ENCODE results near the gene PPP1R9B. TPM values are rescaled to one million over a fixed set of nuclear protein-coding genes. Genes with fewer than 3 reads are reported as not detected.

Gene PPP1R9B
- total and polyA plus RNA-seq, 2 donors, result 26.8 to 47.9 TPM

DNA sequence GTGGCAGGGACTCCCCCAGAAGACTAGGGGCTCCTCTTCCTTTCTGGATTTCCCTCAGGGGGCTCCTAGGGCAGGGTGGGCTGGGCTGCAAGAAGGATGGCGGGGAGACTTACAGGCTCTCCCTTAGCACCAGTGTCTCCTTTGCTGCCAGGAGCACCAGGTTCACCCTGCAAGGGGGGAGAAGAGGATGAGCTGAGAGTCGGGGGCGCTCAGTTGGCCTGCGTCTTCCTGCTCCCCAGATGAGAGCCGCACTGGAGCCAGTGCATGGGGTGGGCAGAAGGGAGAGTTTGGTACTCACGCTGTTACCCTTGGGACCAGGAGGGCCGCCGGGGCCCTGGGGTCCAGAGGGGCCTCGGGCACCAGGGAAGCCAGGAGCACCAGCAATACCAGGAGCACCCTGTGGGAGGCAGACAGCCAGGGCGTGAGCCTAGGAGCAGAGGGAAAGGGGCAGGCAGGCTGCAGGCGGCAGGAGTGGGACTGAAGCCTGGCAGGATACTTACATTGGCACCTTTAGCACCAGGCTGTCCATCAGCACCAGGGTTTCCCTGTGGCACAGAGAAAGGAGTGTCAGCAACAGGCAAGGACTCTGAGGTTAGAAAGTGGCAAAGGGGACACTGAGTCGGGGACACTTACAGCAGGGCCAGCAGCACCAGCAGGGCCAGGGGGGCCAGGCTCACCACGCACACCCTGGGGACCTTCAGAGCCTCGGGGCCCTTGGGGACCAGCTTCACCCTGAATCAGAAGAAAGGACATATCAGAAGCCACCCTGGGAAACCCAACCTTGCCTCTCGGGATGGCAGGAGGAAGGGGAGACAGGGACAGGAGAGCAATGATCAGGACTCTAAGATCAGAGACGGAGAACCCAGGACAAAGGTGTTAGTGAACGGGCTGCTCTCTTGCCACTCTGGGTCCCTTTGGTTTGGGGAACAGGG is 44.7 kb upstream of the PPP1R9B start:
- Histone ChIP-seq H3K27me3 (ENCODE audit: control insufficient read depth in 2 of 2, insufficient read depth in 1 of 2, low read length in 1 of 2) (peaks cover 15 to 44% of the 10 kb centered on the region in 2 donors), H3K36me3 (ENCODE audit: control insufficient read depth in 2 of 2, insufficient read depth in 2 of 2, low read length in 1 of 2) (no peaks in the 10 kb centered on the region), H3K4me1 (ENCODE audit: control insufficient read depth in 2 of 2, insufficient read depth in 2 of 2, low read length in 2 of 2) (peaks cover 5 to 10% of the 10 kb centered on the region in 2 donors), H3K27ac (ENCODE audit: low read depth in 1 of 2, low read length in 1 of 2) (no peak overlapping the region), H3K9me3 (ENCODE audit: control insufficient read depth in 2 of 2, insufficient read depth in 1 of 2, low read length in 1 of 2) (peaks cover 0 to 2% of the 10 kb centered on the region in 2 donors), H3K4me3 (ENCODE audit: low read length in 2 of 2) (no peak overlapping the region)
- WGBS, result 95% methylated on average over 17 of the region's 17 CpGs
- no peak for DNase-seq (ENCODE audit: low read depth in 6 of 9, low spot score in 9 of 9)

DNA sequence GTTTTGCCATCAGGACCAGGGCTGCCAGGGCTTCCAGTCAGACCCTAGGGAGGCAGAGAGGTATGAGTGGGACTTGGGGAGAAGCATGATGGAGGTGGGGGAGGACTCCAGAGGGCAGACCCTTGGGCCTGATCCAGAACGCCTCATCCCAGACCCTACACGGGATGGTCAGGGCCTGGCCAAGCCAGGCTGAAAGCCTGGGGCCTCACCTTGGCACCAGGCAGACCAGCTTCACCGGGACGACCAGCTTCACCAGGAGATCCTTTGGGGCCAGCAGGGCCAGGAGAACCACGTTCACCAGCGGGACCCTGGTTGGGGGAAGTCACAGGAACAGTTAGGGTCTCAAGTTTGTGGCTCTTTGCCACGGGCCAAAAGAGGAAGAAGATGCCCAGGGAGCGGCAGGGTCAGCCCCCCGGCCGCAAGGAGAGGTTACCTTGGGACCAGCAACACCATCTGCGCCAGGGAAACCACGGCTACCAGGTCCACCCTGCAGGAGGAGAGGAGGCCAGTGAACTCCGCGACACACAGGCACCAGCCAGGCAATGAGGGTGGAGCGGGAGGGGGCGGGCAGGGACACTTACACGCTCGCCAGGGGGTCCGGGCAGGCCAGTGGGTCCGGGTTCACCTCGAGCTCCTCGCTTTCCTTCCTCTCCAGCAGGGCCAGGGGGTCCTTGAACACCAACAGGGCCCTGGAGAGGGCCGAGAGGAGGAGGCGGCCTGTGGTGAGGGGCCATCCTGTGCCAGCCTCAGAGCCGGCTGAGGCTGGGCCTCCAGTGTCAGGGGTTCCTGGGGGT is 43.9 kb upstream of the PPP1R9B start:
- peaks cover 0 to 1% of the 10 kb centered on the region in 2 donors for H3K9me3 ChIP-seq (ENCODE audit: control insufficient read depth in 2 of 2, insufficient read depth in 1 of 2, low read length in 1 of 2)
- no peak overlapping the region for H3K4me3 ChIP-seq (ENCODE audit: low read length in 2 of 2)
- H3K4me1 ChIP-seq (ENCODE audit: control insufficient read depth in 2 of 2, insufficient read depth in 2 of 2, low read length in 2 of 2), result peaks cover 0 to 2% of the 10 kb centered on the region in 2 donors
- H3K27me3 ChIP-seq (ENCODE audit: control insufficient read depth in 2 of 2, insufficient read depth in 1 of 2, low read length in 1 of 2), result peaks cover 7 to 35% of the 10 kb centered on the region in 2 donors
- no peak for DNase-seq (ENCODE audit: low read depth in 6 of 9, low spot score in 9 of 9)
- no peak overlapping the region for H3K27ac ChIP-seq (ENCODE audit: low read depth in 1 of 2, low read length in 1 of 2)
- H3K36me3 ChIP-seq (ENCODE audit: control insufficient read depth in 2 of 2, insufficient read depth in 2 of 2, low read length in 1 of 2), result no peaks in the 10 kb centered on the region
- 84% methylated on average over 25 of the region's 25 CpGs for WGBS

DNA sequence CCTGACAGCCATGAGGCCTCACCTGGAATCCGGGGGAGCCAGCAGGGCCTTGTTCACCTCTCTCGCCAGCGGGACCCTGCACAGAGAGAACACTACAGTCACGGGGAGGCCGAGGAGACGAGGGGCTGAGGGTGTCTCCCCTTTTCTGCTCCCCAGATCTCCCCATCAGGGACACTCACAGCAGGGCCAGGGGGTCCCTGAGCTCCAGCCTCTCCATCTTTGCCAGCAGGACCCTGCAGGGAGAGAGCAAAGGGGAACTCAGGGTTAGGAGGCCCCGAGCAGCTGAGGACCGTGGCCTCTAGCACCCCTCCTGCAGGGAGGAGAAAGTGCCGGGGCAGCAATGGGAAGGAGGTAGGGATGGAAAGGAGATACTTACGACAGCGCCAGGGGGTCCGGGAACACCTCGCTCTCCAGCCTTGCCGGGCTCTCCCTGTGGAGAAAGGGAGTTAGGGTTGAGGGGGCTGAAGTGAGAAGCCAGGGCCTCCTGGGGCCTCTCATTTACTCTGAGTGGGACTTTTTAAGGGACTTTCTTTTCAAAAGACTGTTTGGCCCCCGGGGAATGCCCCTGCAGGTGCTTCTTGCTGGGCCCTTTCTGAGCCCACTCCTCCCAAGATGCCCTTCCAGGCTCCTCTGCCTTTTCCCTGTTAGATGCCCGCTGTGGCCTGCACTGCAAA is 42.3 kb upstream of the PPP1R9B start:
- H3K9me3 ChIP-seq (ENCODE audit: control insufficient read depth in 2 of 2, insufficient read depth in 1 of 2, low read length in 1 of 2), result no peaks in the 10 kb centered on the region
- DNase-seq (ENCODE audit: low read depth in 6 of 9, low spot score in 9 of 9), result no peak
- H3K4me1 ChIP-seq (ENCODE audit: control insufficient read depth in 2 of 2, insufficient read depth in 2 of 2, low read length in 2 of 2), result no peaks in the 10 kb centered on the region
- H3K27me3 ChIP-seq (ENCODE audit: control insufficient read depth in 2 of 2, insufficient read depth in 1 of 2, low read length in 1 of 2), result peaks cover 4 to 22% of the 10 kb centered on the region in 2 donors
- 93% methylated on average over 16 of the region's 16 CpGs for WGBS
- no peak overlapping the region for H3K27ac ChIP-seq (ENCODE audit: low read depth in 1 of 2, low read length in 1 of 2)
- no peak overlapping the region for H3K4me3 ChIP-seq (ENCODE audit: low read length in 2 of 2)
- no peaks in the 10 kb centered on the region for H3K36me3 ChIP-seq (ENCODE audit: control insufficient read depth in 2 of 2, insufficient read depth in 2 of 2, low read length in 1 of 2)

DNA sequence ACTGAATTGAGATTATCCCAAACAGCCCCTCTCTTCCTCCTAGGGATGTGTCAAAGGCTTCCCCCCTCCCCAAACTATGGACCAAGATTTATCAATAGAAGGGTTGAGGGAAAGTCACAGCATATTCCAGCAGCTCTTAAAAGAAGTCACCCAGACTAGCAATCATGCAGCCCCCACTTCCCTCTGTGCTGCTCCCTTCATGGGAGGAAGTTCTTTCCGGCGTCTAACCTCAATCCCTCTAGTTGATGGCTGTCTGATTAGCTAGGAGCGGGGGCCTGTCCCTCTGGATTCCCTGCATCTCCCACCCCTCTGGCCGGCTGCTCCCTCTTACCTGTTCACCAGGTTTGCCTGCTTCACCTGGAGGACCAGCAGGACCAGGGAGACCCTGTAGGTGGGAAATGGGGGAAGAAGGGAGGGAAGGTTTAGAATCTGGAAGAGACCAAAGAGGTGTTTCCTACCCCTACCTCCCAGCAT is 41.7 kb upstream of the PPP1R9B start:
- 94% methylated on average over 4 of the region's 4 CpGs for WGBS
- Histone ChIP-seq H3K9me3 (ENCODE audit: control insufficient read depth in 2 of 2, insufficient read depth in 1 of 2, low read length in 1 of 2) (no peaks in the 10 kb centered on the region), H3K4me1 (ENCODE audit: control insufficient read depth in 2 of 2, insufficient read depth in 2 of 2, low read length in 2 of 2) (no peaks in the 10 kb centered on the region), H3K27ac (ENCODE audit: low read depth in 1 of 2, low read length in 1 of 2) (no peak overlapping the region), H3K27me3 (ENCODE audit: control insufficient read depth in 2 of 2, insufficient read depth in 1 of 2, low read length in 1 of 2) (peaks cover 4 to 16% of the 10 kb centered on the region in 2 donors), H3K4me3 (ENCODE audit: low read length in 2 of 2) (no peak overlapping the region), H3K36me3 (ENCODE audit: control insufficient read depth in 2 of 2, insufficient read depth in 2 of 2, low read length in 1 of 2) (no peaks in the 10 kb centered on the region)
- DNase-seq (ENCODE audit: low read depth in 6 of 9, low spot score in 9 of 9), result no peak

DNA sequence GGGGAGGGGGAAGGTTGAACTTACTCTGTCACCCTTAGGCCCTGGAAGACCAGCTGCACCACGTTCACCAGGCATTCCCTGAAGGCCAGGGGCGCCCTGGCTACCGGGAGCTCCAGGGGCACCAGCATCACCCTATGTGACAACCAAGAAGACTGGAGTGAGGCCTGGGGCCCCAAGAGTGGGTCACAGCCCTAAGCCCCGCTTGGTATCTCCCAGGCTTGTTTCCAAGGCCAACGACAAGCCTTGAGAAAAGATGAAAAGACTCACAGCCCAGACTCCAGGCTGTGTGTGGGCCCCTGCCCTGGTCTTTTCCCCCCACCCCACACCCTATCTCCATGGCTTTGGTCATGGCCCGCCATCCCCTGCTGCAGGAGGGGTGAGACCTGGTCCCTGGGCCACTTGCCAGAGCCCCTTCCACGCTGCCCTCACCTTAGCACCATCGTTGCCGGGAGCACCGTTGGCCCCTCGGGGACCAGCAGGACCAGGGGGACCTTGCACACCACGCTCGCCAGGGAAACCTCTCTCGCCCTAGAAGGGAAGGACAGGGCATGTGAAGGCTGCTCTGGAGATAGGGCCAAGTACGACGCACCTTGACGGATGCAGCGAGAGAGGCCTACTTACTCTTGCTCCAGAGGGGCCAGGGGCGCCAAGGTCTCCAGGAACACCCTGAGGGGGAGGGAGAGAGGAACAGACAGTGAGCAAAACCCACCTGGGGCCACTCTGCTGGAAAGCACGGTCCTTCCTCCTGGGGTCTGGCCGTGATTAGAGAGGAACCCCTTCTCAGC is 41.1 kb upstream of the PPP1R9B start:
- Histone ChIP-seq H3K27me3 (ENCODE audit: control insufficient read depth in 2 of 2, insufficient read depth in 1 of 2, low read length in 1 of 2) (peaks cover under 1 to 10% of the 10 kb centered on the region in 2 donors), H3K9me3 (ENCODE audit: control insufficient read depth in 2 of 2, insufficient read depth in 1 of 2, low read length in 1 of 2) (no peaks in the 10 kb centered on the region), H3K4me3 (ENCODE audit: low read length in 2 of 2) (no peak overlapping the region), H3K36me3 (ENCODE audit: control insufficient read depth in 2 of 2, insufficient read depth in 2 of 2, low read length in 1 of 2) (no peaks in the 10 kb centered on the region), H3K27ac (ENCODE audit: low read depth in 1 of 2, low read length in 1 of 2) (no peak overlapping the region), H3K4me1 (ENCODE audit: control insufficient read depth in 2 of 2, insufficient read depth in 2 of 2, low read length in 2 of 2) (no peaks in the 10 kb centered on the region)
- no peak for DNase-seq (ENCODE audit: low read depth in 6 of 9, low spot score in 9 of 9)
- WGBS, result 89% methylated on average over 21 of the region's 21 CpGs

DNA sequence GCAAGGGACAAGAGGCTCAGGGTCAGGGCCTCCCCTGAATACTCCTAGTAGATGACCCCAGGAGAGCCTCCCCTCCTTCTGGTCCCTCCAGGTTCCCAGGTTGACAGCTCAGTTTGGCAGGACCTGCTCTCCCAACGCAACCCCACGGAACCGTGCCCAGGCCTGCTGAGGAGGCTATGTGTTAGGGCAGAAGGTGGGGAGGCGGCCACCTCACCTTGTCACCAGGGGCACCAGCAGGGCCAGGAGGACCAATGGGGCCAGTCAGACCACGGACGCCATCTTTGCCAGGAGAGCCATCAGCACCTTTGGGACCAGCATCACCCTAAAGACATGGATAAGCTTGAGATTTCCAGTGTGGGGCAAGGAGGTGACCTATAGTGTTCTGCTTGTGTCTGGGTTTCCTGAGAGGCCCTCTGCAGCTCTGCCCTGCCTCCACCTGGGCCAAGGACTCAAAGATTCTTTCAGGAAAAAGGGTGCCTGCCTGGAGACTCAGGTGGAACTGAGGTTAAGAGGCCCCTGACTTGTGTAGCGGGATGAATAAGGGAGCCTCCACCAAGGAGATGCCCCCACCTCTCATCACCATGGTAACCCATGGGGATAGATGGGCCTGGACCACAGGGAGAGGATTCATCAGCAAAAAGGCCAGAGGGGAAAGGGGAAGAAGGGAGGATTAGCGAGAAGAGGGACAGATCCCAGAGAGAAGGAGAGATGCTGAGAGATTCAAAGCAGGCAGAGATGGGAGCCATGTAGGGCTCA is 40.3 kb upstream of the PPP1R9B start:
- Histone ChIP-seq H3K9me3 (ENCODE audit: control insufficient read depth in 2 of 2, insufficient read depth in 1 of 2, low read length in 1 of 2) (no peaks in the 10 kb centered on the region), H3K36me3 (ENCODE audit: control insufficient read depth in 2 of 2, insufficient read depth in 2 of 2, low read length in 1 of 2) (no peaks in the 10 kb centered on the region), H3K27me3 (ENCODE audit: control insufficient read depth in 2 of 2, insufficient read depth in 1 of 2, low read length in 1 of 2) (peaks cover 0 to 10% of the 10 kb centered on the region in 2 donors), H3K4me1 (ENCODE audit: control insufficient read depth in 2 of 2, insufficient read depth in 2 of 2, low read length in 2 of 2) (no peaks in the 10 kb centered on the region), H3K27ac (ENCODE audit: low read depth in 1 of 2, low read length in 1 of 2) (no peak overlapping the region), H3K4me3 (ENCODE audit: low read length in 2 of 2) (no peak overlapping the region)
- no peak for DNase-seq (ENCODE audit: low read depth in 6 of 9, low spot score in 9 of 9)
- WGBS, result 98% methylated on average over 8 of the region's 8 CpGs

DNA sequence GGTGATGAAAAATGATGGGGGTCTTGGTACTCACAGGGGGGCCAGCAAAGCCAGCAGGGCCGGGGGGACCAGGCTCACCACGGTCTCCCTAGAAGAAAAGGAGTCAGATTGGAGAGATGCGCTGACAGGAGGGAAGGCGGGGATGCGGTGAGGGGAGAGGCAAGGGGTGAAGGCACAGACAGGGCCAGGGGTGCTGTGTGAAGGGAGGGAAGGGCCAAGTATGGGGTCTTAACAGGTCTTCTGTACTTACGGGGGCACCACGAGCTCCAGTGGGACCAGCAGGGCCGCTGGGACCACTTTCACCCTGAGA is 39.8 kb upstream of the PPP1R9B start:
- 96% methylated on average over 8 of the region's 8 CpGs for WGBS
- peaks cover 0 to 10% of the 10 kb centered on the region in 2 donors for H3K27me3 ChIP-seq (ENCODE audit: control insufficient read depth in 2 of 2, insufficient read depth in 1 of 2, low read length in 1 of 2)
- H3K9me3 ChIP-seq (ENCODE audit: control insufficient read depth in 2 of 2, insufficient read depth in 1 of 2, low read length in 1 of 2), result no peaks in the 10 kb centered on the region
- H3K4me1 ChIP-seq (ENCODE audit: control insufficient read depth in 2 of 2, insufficient read depth in 2 of 2, low read length in 2 of 2), result no peaks in the 10 kb centered on the region
- no peak overlapping the region for H3K27ac ChIP-seq (ENCODE audit: low read depth in 1 of 2, low read length in 1 of 2)
- DNase-seq (ENCODE audit: low read depth in 6 of 9, low spot score in 9 of 9), result no peak
- H3K36me3 ChIP-seq (ENCODE audit: control insufficient read depth in 2 of 2, insufficient read depth in 2 of 2, low read length in 1 of 2), result no peaks in the 10 kb centered on the region
- no peak overlapping the region for H3K4me3 ChIP-seq (ENCODE audit: low read length in 2 of 2)
